ENCODE measurements around the gene NOS1. TPM values are rescaled to one million over a fixed set of nuclear protein-coding genes. Genes with fewer than 3 reads are reported as not detected.

Gene NOS1
- total RNA-seq = under 0.01 and 0.14 TPM in 2 replicates

DNA sequence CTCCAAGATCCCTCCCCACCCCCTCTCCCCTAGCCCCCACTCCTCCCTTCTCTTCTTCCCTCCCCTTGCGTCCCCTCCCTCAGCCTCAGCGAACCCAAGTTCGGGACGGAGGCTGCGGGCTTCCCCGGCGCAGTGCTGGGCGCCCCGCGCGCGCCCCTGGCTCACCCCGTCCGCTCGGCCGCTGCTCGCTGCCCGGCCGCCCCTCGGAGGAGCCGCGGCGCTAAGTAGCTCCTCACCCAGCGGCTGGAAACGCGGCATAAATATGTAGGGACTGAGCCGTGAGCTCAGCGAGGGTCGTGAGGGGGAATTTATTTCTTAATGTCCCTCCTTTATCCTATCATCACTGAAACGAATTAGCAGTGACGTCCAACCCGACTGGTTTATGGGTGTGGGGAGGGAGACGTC, at the start of gene NOS1:
NOS1 (minus strand) TSS at position 280 of the 405 bp plus-strand sequence. CDS start 30,557 bp downstream, outside the sequence.

DNA sequence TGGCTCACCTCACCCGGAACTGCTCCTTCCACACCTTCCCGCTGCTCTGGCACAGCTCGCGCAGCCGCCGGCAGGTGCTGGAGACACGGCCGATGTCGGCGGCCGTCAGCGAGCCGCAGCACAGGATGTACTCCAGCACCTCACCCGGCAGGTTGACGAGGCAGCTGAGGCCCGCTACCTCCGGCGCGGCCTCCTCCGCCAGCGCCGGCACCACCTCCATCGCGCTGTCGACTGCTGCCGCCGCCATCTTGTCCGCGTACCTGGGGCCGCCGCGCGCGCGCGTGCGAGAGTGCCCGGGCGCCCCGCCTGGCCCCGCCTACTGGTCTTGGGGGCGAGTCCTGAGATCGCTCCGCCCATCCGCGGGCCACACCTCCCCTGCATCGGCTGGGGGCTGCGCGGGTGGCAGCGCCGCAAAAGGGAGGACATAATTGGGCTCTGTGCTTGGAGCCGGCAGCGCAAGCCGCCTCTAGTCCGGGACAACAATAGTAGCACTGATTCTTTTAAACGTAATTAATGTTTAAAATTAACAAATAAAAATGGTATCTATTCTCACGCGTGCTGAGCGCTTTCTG, 171.1 kb downstream of the NOS1 start, which contains the start of gene FBXO21:
FBXO21 (minus strand) TSS at position 261 of the 572 bp plus-strand sequence; CDS start at position 247, 14 bp downstream.

Other genes with a start within 250 kb of the NOS1 start
- 86.8 and 88.7 TPM in 2 replicates for gene FBXO21, start 171.2 kb downstream of the NOS1 start, total RNA-seq